ENCODE data around the gene PATJ.
"Not testable (repeated sequence)": the region's sequence is repeated elsewhere in the genome, so short reads cannot be mapped to it uniquely, and the experiment has no call there.

Gene PATJ

DNA sequence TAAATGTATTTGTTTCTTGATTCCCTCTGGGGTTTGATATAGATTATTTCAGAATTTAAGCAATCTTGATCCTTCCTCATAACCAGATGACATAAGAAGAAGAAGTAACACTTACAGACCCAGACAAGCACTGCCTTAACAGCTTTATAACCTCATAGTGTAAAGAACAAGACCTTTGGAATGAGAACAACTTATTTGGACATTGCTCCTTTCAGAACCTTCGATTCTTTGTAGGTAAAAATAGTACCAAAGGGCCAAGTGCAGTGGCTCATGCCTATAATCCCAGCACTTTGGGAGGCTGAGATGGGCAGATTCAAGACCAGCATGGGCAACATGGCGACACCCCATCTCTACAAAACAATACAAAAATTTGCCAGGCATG, 32.4 kb upstream of the PATJ start:
- no peak for TF ChIP-seq CTCF (IDR thresholded peaks at IDR 0.05)
- Histone ChIP-seq H3K9me3 (ENCODE audit: control insufficient read depth, low read length) (no peaks in the 10 kb centered on the region), H3K79me2 (no peaks in the 10 kb centered on the region), H3K9ac (no peak overlapping the region), H3K4me3 (ENCODE audit: low read depth, low read length) (no peak overlapping the region), H3K27ac (no peak overlapping the region), H3K27me3 (ENCODE audit: control insufficient read depth, insufficient read depth, low read length) (no peaks in the 10 kb centered on the region), H3K36me3 (ENCODE audit: control insufficient read depth, insufficient read depth, low read length) (no peaks in the 10 kb centered on the region), H3K4me1 (no peaks in the 10 kb centered on the region), H2AFZ (no peak overlapping the region), H3K4me2 (ENCODE audit: low read length) (no peak overlapping the region)

- not testable (repeated sequence) for H3K4me1 ChIP-seq; H3K4me3 ChIP-seq (ENCODE audit: low read depth, low read length); H3K79me2 ChIP-seq; H3K9me3 ChIP-seq (ENCODE audit: control insufficient read depth, low read length); H3K4me2 ChIP-seq (ENCODE audit: low read length); H3K36me3 ChIP-seq (ENCODE audit: control insufficient read depth, insufficient read depth, low read length); H3K9ac ChIP-seq; H3K27me3 ChIP-seq (ENCODE audit: control insufficient read depth, insufficient read depth, low read length); H2AFZ ChIP-seq; H3K27ac ChIP-seq
Measured at GRCh38 chr1:61711257-61711656, 31.0 kb upstream of the PATJ start.

- TF ChIP-seq CTCF (IDR thresholded peaks at IDR 0.05) = no peak
- H3K27me3 ChIP-seq (ENCODE audit: control insufficient read depth, insufficient read depth, low read length) = no peaks in the 10 kb centered on the region
- H3K4me1 ChIP-seq = no peaks in the 10 kb centered on the region
- no peak overlapping the region for H3K4me2 ChIP-seq (ENCODE audit: low read length)
- no peak overlapping the region for H3K9ac ChIP-seq
- H3K79me2 ChIP-seq = no peaks in the 10 kb centered on the region
- H3K36me3 ChIP-seq (ENCODE audit: control insufficient read depth, insufficient read depth, low read length) = no peaks in the 10 kb centered on the region
- H2AFZ ChIP-seq = no peak overlapping the region
- H3K27ac ChIP-seq = no peak overlapping the region
- H3K4me3 ChIP-seq (ENCODE audit: low read depth, low read length) = no peak overlapping the region
- H3K9me3 ChIP-seq (ENCODE audit: control insufficient read depth, low read length) = no peaks in the 10 kb centered on the region
Measured at GRCh38 chr1:61711969-61712368, 30.3 kb upstream of the PATJ start.

GRCh38 chr1:61718996-61719663, 23.1 kb upstream of the PATJ start:
- H3K36me3 ChIP-seq (ENCODE audit: control insufficient read depth, insufficient read depth, low read length); H3K79me2 ChIP-seq; H3K4me1 ChIP-seq; H3K27me3 ChIP-seq (ENCODE audit: control insufficient read depth, insufficient read depth, low read length); H3K9ac ChIP-seq; H3K4me2 ChIP-seq (ENCODE audit: low read length); H3K27ac ChIP-seq; H2AFZ ChIP-seq; H3K9me3 ChIP-seq (ENCODE audit: control insufficient read depth, low read length); H3K4me3 ChIP-seq (ENCODE audit: low read depth, low read length): not testable (repeated sequence)

DNA sequence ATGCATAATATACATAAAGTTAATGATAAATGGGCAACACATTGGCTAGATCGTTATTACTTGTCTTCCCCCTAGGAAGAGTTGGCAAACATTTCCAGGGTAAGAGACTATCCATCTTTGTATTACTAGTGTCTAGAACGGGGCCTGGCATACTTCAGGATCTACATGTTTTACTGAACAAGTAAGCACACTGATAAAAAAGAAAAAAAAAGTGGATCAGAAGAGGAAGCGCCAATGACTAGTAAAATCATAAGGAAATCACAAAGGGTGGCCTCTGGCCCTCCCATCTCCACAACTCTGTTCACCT, 17.8 kb upstream of the PATJ start:
- no peak for TF ChIP-seq CTCF (IDR thresholded peaks at IDR 0.05)

More for the DNA sequence above, 17.8 kb upstream of the PATJ start:
- peak overlapping the region; percentile 95 for H3K4me3 ChIP-seq (ENCODE audit: low read depth, low read length)
- peaks cover 2% of the 10 kb centered on the region for H3K4me1 ChIP-seq
- peak overlapping the region; percentile 67 for H3K9ac ChIP-seq
- peak overlapping the region; percentile 75 for H3K4me2 ChIP-seq (ENCODE audit: low read length)
- peak overlapping the region; percentile 83 for H3K27ac ChIP-seq
- H3K36me3 ChIP-seq (ENCODE audit: control insufficient read depth, insufficient read depth, low read length) = no peaks in the 10 kb centered on the region
- peaks cover 12% of the 10 kb centered on the region for H3K79me2 ChIP-seq
- H3K27me3 ChIP-seq (ENCODE audit: control insufficient read depth, insufficient read depth, low read length) = no peaks in the 10 kb centered on the region
- no peaks in the 10 kb centered on the region for H3K9me3 ChIP-seq (ENCODE audit: control insufficient read depth, low read length)
- H2AFZ ChIP-seq = peak overlapping the region; percentile 97
